Measurements from ENCODE around the gene EPS8L2.
A peak's percentile ranks its signal among the peaks of the same experiment; 100 is the strongest.
"Not testable (repeated sequence)": the region's sequence is repeated elsewhere in the genome, so short reads cannot be mapped to it uniquely, and the experiment has no call there.

The EPS8L2 gene

DNA sequence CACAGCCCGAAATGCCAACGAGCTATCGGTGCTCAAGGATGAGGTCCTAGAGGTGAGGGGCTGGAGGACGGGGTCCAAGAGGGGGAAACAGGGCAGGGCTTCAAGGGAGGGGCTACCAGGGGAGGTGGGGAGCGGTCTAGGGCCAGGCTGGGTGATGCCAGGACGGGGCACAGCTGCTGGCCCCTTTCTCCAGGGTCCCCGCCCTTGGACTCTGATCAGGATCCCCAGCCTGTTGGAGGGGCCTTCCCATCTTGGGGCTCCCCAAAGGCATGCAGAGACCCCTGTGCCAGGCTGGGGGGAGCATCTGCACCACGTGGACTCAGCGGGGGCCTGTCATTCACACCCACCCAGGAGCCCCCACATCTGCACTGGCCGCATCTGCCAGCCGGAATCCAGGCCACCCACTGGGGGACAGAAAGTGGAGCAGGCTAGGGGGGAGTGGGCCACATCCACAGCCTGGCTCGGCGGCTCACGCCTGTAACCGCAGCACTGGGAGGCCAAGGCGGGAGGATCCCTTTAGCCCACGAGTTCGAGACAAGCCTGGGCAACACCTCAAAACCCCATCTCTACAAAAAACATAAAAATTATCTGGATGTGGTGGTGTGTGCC, 18.9 kb downstream of the EPS8L2 start:
- DNase-seq, result no peak

DNA sequence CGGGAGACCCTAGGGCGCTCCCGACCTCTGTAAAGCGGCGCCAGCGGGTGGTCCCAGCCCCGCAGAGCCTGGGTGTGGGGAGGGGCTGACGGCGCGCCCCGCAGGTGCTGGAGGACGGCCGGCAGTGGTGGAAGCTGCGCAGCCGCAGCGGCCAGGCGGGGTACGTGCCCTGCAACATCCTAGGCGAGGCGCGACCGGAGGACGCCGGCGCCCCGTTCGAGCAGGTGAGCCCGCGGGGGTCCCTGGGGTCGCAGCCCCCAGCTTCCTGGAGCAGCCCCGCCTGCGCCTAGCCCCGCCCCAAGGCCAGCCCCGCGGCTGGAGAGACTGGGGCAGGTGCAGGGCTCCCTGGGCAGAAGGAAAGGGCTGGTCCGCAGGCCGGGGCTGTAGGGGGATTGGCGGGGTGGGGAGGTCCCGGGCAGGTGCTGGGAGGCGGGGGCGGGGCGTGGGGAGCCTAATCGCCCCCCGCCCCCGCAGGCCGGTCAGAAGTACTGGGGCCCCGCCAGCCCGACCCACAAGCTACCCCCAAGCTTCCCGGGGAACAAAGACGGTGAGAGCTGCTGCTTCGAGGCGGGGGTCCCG, 19.7 kb downstream of the EPS8L2 start:
- no peak for DNase-seq

DNA sequence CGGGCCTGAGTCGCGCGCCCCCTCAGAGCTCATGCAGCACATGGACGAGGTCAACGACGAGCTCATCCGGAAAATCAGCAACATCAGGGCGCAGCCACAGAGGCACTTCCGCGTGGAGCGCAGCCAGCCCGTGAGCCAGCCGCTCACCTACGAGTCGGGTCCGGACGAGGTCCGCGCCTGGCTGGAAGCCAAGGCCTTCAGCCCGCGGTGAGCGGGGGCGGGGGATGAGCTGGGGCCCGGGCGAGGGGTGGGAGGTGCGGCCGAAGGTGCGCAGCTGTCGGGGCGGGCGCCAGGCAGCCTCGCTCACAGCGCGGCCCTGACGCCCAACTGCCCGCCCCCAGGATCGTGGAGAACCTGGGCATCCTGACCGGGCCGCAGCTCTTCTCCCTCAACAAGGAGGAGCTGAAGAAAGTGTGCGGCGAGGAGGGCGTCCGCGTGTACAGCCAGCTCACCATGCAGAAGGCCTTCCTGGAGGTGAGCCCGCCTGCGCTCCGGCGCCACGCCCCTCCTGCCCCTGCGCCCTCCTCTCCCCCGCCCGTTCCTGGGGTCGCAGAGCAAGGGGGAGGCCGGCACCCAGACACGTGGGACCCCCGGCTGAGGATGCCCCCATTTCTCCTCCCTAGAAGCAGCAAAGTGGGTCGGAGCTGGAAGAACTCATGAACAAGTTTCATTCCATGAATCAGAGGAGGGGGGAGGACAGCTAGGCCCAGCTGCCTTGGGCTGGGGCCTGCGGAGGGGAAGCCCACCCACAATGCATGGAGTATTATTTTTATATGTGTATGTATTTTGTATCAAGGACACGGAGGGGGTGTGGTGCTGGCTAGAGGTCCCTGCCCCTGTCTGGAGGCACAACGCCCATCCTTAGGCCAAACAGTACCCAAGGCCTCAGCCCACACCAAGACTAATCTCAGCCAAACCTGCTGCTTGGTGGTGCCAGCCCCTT, 20.5 kb downstream of the EPS8L2 start:
- no peak for DNase-seq

DNA sequence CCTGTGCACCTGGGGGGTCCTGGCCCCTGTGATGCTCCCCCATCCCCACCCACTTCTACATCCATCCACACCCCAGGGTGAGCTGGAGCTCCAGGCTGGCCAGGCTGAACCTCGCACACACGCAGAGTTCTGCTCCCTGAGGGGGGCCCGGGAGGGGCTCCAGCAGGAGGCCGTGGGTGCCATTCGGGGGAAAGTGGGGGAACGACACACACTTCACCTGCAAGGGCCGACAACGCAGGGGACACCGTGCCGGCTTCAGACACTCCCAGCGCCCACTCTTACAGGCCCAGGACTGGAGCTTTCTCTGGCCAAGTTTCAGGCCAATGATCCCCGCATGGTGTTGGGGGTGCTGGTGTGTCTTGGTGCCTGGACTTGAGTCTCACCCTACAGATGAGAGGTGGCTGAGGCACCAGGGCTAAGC, 21.3 kb downstream of the EPS8L2 start:
- DNase-seq, result no peak

DNA sequence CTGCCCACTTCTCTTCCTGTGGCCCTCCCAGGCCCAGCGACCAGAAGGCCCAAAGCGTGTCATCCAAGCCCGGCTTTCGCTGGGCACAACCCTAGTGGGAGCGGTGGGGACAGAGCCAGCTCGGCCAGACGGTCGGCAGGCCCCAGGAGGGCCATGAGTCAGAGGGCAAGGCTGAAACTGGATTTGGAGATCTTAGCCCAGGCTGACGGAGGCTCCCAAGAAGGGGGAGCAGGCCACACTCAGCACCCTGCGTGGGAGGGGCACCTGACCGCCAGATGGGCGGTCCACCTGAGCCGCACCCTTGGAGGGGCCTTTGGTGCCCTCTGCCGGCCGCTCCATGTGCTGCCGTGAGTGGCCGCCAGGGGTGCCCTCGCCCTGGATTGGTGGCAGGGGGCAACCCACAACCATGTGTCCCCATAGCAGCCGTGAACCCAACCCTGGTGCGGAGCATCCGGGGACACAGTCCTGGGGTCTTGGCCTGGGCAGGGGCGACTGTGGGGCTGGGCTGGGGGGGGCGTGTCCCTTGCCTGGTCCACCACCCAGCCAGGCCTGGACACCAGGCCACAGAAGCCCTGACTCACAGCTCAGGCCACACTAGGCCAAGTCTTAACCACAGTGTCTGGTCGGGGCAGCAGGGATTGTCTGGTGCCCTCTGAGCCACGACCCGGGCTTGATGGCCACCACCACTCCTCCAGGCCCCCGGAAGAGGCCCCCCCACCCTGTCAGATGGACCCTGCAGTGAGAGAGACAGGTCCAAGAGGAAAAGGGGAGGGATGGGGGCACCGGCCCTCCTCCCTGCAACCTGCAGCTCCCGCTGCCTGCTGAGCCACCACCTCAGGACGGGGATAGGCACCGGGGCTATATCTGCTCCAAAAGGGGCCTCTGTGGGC, 22.1 kb downstream of the EPS8L2 start:
- peak in 45 of 51 donors; percentile 7 to 89 (median 63) for DNase-seq

DNA sequence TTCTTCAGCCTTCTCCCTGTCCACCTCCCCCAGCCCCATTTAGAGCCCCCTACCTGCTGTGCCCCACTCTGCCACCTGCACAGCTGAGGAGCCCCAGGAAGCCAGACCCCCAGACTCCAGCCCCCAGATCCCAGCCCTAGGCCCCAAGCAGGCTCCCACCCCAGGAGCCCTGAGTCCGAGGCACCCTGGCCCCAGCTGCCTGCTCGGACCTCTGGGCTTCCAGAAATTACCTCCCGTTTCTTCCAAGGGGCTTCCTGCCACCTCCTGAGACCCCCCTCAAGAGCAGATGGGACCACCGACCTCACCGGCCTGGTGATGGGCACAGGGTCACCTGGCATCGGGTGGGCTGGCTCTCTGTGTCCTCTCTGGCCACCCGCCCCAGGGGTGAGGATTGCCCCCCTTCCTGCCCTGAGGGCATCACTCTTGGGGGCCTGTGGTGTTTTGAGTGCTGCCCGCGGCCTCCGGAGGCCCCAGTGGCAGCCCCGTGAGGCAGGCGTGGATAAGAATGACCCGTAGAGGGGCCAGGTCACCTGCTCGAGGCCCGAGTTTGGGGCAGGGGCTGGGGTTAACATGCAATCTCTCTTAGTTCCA, 23.0 kb downstream of the EPS8L2 start:
- DNase-seq, result no peak

DNA sequence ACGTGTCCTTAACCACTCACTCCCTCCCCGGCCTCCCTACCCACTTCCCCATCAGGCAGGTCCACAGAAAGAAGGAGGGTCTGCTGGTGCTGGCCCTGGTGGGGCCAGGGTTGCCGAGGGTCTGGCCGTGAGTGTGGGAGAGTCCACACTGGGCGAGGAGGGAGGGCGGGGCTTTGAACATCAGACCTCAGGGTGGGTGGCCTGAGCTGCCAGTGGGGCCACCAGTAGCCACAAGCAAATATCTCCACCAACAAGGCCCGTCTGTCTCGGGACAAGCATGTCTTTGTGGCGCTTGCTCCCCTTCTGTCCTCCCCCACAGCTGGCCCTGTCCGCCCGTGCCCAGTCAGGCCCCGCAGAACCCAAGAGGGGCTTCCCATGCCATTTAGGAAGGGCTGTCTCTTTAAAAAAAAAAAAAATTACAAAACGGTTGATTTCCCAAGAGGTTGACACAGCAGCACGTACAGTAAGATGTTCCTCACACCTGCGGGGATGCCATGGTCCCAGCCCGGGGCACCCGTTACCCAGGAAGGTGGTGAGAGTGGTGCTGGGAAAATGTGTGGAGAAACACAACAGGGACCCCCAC, 23.6 kb downstream of the EPS8L2 start:
- DNase-seq, result peak in 39 of 51 donors; percentile 34 to 92 (median 71)

DNA sequence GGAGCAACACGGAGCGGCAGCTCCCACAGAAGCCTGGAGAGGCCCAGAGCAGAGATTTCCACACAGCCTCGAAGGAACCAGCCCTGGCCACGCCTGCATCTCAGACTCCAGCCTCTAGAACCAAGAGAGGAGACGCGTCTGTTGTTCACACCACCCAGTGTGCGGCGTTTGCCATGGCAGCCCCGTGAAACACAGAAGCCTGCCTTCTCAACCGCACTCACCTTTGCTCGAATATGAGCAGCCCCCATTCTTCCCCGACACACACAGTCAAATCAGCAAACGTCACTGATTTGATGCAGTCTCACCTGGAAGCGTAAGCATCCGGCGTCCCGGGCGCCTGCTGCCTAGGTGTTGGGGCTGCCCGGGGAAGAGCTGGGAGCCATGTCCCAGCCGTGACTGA, 27.0 kb downstream of the EPS8L2 start:
- no peak for DNase-seq

DNA sequence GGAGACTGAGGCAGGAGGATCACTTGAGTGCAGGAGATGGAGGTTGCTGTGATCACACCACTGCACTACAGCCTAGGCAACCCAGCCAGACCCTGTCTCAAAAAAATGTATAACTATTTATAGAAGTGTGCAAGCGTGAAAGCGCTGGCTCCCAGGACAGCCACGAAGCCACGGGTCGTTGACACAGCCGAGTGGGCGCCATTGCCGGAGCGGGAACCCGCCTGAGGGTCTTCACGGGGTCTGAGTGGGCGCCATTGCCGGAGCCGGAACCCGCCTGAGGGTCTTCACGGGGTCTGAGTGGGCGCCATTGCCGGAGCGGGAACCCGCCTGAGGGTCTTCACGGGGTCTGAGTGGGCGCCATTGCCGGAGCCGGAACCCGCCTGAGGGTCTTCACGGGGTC, 28.5 kb downstream of the EPS8L2 start:
- not testable (repeated sequence) for DNase-seq

DNA sequence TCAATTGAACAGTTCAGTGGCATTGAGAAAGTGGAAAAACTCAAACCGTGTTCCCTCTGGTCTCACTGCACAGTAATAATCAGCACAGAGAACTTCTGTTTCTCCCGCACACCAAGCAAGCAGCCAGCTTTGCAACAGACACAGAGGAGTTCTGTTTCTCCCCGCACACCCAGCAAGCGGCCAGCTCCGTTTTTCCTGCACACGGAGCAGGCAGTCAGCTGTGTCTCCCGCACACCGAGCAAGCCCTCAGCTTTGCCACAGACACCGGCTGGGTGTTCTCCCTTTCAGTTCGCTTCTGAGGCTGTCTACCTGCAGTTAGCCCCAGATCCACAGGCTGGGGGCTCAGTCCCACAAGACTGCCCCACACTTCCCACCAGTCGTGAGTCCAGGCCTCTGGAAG, 31.3 kb downstream of the EPS8L2 start:
- DNase-seq, result peak in 10 of 51 donors; percentile 15 to 47 (median 34)

DNA sequence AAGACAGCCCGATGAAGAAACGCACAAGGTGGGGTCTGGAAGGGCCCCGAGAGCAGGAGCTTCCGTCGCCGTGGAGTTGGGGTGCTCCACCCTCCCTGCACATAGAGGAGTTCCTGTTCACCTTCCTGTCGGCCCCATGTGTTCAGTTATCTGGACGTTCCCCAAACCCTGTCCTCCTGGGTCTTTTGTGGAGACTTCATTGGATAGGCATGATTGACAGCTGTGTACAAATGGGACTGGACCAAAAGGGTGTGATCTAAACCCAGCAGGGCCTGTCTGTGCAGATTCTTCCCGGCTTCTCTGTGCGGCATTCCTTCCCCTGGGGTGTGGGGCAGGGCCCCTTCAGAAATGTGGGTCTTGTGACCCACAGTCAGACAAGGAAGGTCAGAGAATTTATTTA, 31.9 kb downstream of the EPS8L2 start:
- DNase-seq, result not testable (repeated sequence)

DNA sequence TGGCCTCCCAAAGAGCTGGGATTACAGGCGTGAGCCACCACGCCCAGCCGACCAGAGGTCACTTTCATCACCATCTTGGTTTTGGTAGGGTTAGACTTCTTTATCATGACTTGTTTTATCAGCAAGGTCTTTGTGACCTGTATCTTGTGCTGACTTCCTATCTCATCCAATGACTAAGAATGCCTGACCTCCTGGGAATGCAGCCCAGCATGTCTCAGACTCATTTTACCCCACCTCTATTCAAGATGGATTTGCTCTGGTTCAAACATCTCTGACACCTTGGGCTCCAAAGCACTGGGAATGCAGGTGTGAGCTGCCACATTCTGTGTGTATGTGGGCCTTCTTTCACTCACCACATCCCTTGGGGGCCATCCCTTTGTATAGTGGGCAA, 36.1 kb downstream of the EPS8L2 start:
- no peak for DNase-seq

DNA sequence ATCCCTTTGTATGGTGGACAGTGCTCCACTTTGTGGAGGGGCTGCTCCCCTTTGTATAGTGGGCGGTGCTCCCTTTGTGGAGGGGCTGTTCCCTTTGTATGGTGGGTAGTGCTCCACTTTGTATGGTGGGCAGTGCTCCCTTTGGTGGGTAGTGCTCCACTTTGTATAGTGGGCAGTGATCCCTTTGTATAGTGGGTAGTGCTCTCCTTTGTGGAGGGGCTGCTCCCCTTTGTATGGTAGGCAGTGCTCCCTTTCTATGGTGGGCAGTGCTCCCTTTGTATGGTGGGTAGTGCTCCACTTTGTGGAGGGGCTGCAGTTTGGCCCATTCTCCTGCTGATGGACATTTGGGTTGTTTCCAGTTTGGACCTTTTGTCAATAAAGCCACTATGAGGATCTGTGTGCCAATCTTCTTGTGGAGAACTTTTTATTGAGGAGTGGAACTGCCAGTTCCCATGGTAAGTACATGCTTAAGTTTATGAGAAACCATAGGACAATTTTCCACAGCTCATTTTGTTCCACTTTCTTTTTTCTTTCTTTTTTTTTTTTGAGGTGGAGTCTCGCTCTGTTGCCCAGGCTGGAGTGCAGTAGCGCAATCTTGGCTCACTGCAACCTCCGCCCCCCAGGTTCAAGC, 36.7 kb downstream of the EPS8L2 start:
- no peak for DNase-seq

DNA sequence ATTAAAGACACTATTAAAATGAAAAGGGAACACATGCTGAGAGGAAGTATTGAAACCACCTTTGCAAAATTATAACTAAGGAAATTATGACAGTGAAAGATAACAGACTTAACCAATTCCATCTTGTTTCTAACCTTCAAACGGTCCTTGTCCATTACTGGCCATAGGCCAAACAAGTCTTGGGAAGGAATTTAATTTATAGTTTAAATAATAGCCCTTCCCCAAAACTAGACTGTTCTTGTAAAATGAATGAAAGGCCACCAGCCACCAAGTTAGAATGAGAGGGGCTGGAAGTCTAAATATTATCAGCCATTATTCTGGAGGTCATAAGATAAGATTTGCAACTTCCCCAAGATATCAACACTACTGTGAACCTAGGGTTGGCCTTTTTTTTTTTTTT, 39.4 kb downstream of the EPS8L2 start:
- DNase-seq, result no peak

DNA sequence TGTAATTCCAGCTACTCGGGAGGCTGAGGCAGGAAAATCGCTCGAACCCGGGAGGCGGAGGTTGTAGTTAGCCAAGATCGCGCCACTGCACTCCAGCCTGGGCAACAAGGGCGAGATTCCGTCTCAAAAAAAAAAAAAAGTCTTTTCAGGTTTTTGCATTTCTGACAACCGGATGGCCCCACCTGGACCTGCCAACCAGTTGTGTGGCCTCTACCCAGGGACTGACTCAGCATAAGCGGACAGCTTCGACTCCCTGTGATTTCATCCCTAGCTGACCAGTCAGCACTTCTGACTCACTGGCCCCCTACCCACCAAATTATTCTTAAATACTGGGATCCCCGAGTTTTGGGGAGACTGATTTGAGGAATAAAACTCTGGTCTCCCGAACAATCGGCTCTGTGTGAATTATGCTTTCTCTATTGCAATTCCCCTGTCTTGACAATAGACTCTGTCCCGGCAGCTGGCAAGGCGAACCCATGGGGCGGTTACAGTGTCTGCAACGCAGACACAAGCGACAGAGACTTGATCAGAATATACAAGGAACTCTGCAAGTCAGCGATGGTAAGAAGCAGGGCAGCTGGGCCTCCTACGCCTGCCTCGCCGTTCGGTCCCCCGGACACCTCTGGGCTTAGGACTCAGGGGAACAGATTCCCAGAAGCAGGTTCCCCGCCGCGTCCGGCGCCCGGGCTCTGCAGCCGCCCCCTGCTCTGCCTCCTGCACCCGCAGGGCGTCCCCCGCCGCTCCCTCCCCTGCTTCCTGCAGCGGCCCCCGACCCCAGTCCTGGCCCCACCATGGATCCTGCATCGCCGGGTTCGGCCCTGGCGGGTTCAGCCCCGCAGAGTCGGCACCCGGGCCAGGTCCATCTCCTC, 40.5 kb downstream of the EPS8L2 start:
- DNase-seq, result peak in 24 of 51 donors; percentile 44 to 83 (median 59)

DNA sequence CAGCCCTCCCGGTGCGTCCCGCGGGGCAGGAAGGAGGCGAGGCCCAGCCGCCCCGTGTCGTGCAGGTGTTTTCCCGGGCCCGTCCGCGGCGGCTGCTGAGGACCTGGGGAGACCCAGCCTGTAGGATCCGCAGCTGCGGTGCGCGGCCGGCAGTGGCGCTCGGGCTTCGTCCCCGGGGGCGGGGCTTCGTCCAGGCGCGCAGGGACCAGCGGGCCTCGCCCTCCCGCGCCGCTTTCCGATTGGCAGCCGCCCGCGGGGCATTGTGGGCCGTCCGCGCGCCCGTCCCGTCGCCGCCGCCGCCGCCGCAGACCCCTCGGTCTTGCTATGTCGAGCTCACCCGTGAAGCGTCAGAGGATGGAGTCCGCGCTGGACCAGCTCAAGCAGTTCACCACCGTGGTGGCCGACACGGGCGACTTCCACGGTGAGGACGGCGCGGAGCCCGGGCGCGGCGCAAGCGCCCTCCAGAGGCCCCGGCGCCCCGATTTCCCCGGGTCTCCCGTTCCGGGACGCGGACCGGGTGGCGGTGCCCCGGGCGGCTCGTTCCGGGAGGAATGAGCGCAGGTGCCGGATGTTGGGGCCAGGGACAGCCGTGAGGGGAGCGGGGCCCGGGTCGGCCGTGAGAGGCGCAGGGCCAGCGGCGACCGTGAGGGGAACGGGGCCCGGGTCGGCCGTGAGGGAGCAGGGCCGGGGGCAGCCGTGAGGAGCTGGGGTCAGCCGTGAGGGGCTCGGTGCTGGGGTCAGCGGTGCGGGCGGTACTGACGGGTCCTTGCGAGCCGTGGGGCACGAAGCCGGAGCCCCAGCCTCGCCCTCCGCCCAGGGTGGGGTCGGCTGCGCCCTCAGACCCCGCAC, 41.4 kb downstream of the EPS8L2 start, which contains the start of gene TALDO1:
TSS of gene TALDO1 (plus strand) at position 307 of the 849 bp plus-strand sequence. CDS start at position 325, 18 bp downstream.
- peak; percentile 42 to 97 (median 86) for DNase-seq

DNA sequence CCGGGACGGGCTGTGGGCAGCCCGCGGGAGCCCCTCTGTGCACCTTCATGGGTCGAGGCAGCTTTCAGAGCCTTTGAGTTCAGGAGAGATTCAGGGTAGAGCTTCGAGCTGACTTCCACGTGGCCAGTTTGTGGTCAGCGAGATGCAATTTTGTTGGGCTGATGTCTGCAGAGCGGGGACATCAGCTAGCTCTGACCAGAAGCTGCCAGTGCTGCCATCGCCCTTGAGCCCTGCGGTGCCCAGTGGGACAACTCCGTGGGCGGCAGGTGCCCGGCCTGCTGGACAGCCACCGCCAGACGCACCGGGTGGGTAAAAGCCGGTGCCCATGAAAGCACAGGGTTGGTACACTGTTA, 42.0 kb downstream of the EPS8L2 start:
- peak in 2 of 51 donors; percentile 14 to 51 for DNase-seq

DNA sequence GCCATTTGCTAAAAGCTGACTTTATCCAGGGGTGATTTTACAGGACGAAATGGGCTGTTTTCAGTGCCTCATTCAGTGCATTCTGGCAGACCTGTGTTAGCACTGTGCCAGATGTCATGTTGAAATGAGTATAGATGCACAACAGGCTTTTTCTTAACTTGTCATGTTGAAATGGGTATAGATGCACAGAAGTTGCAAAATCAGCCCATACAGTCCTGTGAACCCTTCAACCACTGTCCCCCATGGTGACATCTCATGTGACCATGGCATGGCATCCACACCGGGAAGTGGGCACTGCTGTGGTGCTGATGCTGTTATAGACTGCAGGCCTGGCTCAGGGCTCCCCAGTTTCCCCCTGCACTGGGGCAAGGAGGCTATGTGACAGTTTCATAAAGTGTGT, 43.7 kb downstream of the EPS8L2 start:
- no peak for DNase-seq

All from hypothalamus (tissue), 51 donors.